ENCODE results near the gene WDR6. TPM values are rescaled to one million over a fixed set of nuclear protein-coding genes. Genes with fewer than 3 reads are reported as not detected.
A peak's percentile ranks its signal among the peaks of the same experiment; 100 is the strongest.

WDR6 gene
- total RNA-seq, 1 donor from 2014 or later, result 115 TPM

DNA sequence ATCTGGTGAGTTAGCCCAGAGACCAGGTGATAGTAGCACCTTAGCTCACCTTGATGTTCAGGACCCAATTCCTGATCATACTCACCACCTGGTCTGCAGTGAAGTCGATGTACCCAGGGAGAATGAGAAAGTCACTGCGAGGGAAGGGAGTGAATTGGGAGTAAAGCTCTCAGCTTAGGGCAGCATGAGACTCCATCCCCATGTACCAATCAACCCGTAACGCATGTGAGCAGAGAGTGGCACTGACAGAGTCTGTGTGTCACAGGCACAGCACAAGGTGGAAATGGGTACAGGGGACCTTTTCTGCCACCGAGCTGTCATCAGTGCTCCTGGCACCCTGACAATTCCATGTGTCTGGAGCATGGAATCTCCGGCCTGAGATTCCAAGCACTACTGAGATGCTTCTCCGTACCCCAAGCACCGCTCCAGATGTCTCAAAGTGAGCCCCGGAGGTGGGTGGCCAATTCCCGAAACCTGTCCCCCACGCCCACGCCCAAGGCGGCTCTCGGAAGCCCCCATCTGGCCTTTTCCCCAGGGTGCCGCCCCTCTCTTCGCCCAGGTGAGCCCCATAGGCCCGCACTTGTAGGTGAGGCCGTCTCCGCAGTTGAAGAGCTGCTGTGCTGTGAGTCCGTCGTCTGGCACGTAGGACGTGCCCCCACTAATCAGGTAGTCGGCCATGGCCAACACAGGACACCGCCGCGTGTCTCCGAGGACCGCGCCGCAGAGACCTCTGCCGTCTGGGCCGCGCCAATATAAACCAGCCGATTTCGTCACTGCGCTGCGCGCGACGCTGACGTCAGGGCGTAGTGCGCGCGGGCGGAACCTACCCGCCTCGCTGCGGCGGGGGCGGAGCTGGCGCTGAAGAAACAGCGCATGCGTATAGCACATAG, 21.7 kb downstream of the WDR6 start, which contains the start of gene IMPDH2:
Gene IMPDH2 (minus strand): TSS at position 726 of the 890 bp plus-strand sequence. CDS start 48 bp downstream, at position 678.
- Histone ChIP-seq H3K27me3 (no peaks in the 10 kb centered on the region), H3K9me3 (no peaks in the 10 kb centered on the region), H3K27ac (peak within 1 kb of the TSS; percentile 92 to 96), H3K4me3 (peak within 1 kb of the TSS; percentile 59 to 76), H3K4me1 (peaks cover 0 to 8% of the 10 kb centered on the region in 2 donors), H3K36me3 (peaks cover 47 to 66% of the 10 kb centered on the region in 2 donors)
- TF ChIP-seq, protein P1, sequence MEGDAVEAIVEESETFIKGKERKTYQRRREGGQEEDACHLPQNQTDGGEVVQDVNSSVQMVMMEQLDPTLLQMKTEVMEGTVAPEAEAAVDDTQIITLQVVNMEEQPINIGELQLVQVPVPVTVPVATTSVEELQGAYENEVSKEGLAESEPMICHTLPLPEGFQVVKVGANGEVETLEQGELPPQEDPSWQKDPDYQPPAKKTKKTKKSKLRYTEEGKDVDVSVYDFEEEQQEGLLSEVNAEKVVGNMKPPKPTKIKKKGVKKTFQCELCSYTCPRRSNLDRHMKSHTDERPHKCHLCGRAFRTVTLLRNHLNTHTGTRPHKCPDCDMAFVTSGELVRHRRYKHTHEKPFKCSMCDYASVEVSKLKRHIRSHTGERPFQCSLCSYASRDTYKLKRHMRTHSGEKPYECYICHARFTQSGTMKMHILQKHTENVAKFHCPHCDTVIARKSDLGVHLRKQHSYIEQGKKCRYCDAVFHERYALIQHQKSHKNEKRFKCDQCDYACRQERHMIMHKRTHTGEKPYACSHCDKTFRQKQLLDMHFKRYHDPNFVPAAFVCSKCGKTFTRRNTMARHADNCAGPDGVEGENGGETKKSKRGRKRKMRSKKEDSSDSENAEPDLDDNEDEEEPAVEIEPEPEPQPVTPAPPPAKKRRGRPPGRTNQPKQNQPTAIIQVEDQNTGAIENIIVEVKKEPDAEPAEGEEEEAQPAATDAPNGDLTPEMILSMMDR (IDR thresholded peaks at IDR 0.05), result no peak
- intact Hi-C loops (cut with DNase I), result loop anchor here (2.0 kb wide), 1 partner anchor 64 kb away; no protein-coding TSS in a partner anchor
- peak; percentile 68 to 96 for DNase-seq (ENCODE audit: low spot score in 2 of 2)

DNA sequence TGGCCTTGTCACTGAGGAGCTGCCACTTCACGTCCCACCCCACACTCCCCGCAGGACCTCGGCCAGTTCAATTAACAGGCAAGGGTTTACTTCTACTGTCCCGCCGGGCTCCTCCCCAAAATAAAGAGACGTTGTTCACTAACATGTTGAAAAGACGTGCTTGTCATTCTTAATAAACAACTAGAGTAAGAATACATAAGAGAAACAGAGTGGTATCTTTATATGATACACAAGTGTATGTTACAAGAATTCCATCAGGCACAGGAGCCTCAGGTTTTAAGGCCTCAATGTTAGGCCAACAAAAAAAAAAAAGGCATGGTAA, 22.3 kb downstream of the WDR6 start:
- intact Hi-C loops (cut with DNase I), result loop anchor here (2.0 kb wide), 1 partner anchor 63 kb away; no protein-coding TSS in a partner anchor
- H3K4me1 ChIP-seq, result peaks cover 0 to 8% of the 10 kb centered on the region in 2 donors
- no peak for DNase-seq (ENCODE audit: low spot score in 2 of 2)
- no peaks in the 10 kb centered on the region for H3K9me3 ChIP-seq
- H3K36me3 ChIP-seq, result peaks cover 46 to 62% of the 10 kb centered on the region in 2 donors
- peak overlapping the region; percentile 59 to 76 for H3K4me3 ChIP-seq
- H3K27me3 ChIP-seq, result no peaks in the 10 kb centered on the region
- TF ChIP-seq, protein P1 (IDR thresholded peaks at IDR 0.05), result no peak
- H3K27ac ChIP-seq, result peak overlapping the region; percentile 92 to 96

DNA sequence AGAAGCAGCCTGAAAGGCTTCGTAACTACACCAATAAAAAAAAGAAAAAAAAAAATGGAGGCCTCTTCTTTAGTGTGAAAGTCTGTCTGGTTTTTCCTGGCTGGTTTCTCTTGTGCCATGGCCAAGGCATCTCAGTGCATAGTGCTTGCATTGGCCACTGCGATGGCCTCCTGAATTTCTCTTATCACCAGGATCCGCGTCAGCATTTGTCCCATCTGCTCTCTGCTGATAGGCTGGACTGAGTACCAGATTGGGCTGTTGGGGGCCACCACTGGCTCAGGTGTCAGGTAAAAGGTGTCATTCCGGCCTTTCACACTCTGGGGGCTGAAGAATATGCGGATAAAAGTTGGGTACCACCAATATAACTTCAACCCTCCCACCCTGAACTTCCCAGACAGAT, 23.1 kb downstream of the WDR6 start:
- no peak for DNase-seq (ENCODE audit: low spot score in 2 of 2)
- Histone ChIP-seq H3K4me1 (peaks cover 0 to 8% of the 10 kb centered on the region in 2 donors), H3K36me3 (peaks cover 45 to 62% of the 10 kb centered on the region in 2 donors), H3K9me3 (no peaks in the 10 kb centered on the region), H3K27ac (peak overlapping the region; percentile 92 to 96), H3K4me3 (no peak overlapping the region), H3K27me3 (no peaks in the 10 kb centered on the region)
- intact Hi-C loops (cut with DNase I), result loop anchor here (5.0 kb wide), 1 partner anchor 77 kb away; no protein-coding TSS in a partner anchor
- TF ChIP-seq, protein P1 (IDR thresholded peaks at IDR 0.05), result no peak

DNA sequence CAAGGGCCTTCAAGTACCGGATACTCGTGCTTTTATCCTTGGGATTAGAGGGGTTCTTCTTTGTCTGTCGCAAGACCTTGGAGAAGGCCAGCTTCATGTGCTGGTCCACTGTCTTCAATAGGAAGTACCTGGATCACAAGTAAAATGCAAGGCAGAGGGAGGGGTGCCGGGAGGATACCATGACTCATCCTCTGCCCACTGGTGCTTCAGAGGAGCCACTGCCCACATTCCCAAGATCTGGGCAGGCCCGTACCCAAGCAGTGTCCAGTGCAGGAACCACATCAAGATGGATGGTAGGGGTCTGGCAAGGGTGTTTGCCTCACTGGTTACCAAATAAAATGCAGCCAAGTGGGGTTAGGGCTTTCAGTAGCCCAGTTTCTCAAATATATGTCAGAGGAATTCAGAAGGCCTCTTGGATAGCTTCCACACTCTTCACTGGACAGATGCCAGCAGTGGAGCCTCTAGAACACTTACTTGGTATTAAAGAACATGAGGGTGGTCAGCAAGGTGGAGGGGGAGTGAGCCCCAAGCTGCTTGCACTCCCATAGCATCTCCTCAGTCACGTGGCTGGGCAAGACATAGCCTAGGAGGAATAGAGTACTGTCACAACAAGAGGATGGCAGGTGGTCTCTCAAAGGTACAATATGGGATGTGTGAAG, 25.6 kb downstream of the WDR6 start:
- Histone ChIP-seq H3K36me3 (peaks cover 51 to 64% of the 10 kb centered on the region in 2 donors), H3K9me3 (no peaks in the 10 kb centered on the region), H3K4me3 (no peak overlapping the region), H3K27me3 (no peaks in the 10 kb centered on the region), H3K27ac (no peak overlapping the region), H3K4me1 (peaks cover 0 to 8% of the 10 kb centered on the region in 2 donors)
- TF ChIP-seq, protein P1 (IDR thresholded peaks at IDR 0.05), result no peak
- DNase-seq (ENCODE audit: low spot score in 2 of 2), result no peak
- intact Hi-C loops (cut with DNase I), result loop anchor here (5.0 kb wide), 1 partner anchor 75 kb away; no protein-coding TSS in a partner anchor

DNA sequence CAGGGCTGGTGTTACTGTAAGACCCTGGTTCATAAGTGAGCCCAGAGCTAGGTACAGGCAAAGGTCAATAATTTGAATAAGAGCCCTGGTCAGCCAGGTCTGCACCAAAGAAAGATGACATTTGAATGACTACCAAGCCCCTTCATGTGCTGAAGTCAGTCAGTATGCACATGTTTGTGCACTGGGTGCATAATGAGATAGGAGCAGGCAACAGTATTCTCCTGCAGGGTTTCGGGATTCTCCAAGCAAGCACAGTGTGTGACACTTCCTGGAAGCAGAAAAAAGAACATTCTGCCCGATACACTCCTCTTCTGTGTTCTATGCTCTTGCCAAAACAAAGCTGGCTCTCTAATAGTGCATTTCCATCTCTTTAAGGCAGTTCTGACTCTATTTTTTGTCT, 27.5 kb downstream of the WDR6 start:
- no peaks in the 10 kb centered on the region for H3K27me3 ChIP-seq
- no peaks in the 10 kb centered on the region for H3K9me3 ChIP-seq
- no peak overlapping the region for H3K4me3 ChIP-seq
- TF ChIP-seq, protein P1 (IDR thresholded peaks at IDR 0.05), result no peak
- intact Hi-C loops (cut with DNase I), result loop anchor here (5.0 kb wide), 1 partner anchor 73 kb away; no protein-coding TSS in a partner anchor
- DNase-seq (ENCODE audit: low spot score in 2 of 2), result no peak
- no peak overlapping the region for H3K27ac ChIP-seq
- H3K4me1 ChIP-seq, result no peaks in the 10 kb centered on the region
- H3K36me3 ChIP-seq, result peaks cover 54 to 81% of the 10 kb centered on the region in 2 donors
